ENCODE results near the gene SRCIN1.
A peak's percentile ranks its signal among the peaks of the same experiment; 100 is the strongest.
"Not testable (repeated sequence)": the region's sequence is repeated elsewhere in the genome, so short reads cannot be mapped to it uniquely, and the experiment has no call there.

Gene SRCIN1, protein sequence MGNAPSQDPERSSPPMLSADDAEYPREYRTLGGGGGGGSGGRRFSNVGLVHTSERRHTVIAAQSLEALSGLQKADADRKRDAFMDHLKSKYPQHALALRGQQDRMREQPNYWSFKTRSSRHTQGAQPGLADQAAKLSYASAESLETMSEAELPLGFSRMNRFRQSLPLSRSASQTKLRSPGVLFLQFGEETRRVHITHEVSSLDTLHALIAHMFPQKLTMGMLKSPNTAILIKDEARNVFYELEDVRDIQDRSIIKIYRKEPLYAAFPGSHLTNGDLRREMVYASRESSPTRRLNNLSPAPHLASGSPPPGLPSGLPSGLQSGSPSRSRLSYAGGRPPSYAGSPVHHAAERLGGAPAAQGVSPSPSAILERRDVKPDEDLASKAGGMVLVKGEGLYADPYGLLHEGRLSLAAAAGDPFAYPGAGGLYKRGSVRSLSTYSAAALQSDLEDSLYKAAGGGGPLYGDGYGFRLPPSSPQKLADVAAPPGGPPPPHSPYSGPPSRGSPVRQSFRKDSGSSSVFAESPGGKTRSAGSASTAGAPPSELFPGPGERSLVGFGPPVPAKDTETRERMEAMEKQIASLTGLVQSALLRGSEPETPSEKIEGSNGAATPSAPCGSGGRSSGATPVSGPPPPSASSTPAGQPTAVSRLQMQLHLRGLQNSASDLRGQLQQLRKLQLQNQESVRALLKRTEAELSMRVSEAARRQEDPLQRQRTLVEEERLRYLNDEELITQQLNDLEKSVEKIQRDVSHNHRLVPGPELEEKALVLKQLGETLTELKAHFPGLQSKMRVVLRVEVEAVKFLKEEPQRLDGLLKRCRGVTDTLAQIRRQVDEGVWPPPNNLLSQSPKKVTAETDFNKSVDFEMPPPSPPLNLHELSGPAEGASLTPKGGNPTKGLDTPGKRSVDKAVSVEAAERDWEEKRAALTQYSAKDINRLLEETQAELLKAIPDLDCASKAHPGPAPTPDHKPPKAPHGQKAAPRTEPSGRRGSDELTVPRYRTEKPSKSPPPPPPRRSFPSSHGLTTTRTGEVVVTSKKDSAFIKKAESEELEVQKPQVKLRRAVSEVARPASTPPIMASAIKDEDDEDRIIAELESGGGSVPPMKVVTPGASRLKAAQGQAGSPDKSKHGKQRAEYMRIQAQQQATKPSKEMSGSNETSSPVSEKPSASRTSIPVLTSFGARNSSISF

DNA sequence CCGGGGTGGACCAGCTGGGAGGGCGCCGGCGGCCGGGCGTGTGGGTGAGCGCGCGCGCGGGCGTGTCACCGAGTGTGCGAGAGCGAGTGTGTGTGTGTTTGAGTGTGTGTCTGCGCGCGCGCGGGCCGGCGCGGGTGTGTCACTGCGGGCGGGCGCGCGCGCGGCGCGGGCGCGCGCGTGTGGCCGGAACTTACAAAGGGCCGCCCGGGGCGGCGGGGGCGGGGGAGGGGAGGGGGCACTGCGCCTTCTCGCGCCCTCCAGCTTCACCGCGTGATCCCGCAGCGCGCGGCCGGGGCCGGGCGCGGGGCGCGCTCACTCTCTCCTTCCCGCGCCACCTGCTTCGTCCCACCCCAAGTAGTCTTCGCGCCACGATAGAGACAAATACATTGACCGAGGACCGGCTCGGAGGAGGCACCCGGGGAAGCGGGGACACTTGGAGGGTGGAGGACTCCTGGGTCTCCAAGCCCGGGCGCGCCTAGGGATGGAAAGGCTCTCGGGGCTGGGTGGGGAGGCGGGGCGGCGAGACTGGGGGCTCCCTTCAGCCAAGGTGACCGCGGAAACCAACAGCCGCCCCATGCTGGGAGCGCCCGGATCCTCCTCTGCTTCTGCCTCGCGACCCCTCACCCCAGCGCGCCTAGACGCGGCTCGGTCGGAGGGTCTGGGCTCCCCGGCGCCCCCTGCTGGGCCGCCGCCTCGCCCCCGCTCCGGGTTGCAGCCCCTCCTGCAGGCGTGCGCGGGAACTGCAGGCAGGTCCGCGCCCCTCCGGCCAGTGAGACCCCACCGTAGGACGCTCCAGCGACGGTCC lies at the start of gene SRCIN1:
TSS of gene SRCIN1 (minus strand) at position 112 of the 805 bp plus-strand sequence. CDS start 247 bp downstream, outside the sequence.
- DNase-seq: peak; percentile 94

DNA sequence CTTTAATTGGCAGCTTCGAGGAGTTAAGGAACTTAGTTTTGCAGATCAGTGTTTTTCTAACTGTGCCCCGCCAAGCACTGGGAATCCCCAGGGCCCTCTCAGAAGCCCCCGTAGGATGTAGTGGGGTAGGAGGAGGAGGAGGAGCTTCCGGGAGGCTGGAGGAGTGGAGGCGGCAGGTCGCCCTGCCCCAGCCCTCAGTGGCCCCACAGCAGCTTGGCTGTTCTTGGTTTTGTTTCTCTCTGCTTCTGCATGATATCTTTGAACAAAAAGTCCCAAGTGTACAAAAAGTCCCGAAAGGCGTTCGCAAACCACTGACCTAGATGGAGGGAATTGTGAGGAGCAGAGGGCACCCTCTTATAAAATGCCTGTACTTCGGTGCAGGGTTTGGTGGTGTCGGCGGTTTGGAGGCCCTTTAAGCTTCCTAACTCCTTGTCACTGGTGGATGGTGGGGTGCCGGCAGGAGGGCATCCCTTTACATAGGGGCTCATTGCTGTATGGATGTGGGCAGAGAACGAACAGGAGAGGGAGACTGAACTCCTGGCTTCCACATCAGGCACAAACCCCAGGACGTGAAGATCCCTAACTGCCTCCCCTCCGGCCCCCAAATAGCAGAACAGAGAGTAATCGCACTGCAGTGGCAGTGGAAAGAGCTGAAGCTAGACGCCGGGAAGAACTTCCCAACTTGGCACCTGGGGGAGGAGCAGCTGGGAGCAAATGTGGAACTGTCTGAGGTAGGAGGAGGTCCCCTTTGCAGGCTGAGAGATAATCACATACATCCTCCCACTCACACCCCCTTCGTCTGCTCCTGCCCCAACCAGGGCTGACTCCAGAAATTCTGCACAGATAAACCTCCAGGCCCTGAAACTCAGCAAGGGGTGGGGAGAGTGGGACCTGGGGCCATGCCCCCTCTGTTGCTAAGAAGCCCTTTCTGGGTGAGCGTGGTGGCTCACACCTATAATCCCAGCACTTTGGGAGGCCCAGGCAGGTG lies 49.0 kb upstream of the SRCIN1 start:
- DNase-seq: no peak

DNA sequence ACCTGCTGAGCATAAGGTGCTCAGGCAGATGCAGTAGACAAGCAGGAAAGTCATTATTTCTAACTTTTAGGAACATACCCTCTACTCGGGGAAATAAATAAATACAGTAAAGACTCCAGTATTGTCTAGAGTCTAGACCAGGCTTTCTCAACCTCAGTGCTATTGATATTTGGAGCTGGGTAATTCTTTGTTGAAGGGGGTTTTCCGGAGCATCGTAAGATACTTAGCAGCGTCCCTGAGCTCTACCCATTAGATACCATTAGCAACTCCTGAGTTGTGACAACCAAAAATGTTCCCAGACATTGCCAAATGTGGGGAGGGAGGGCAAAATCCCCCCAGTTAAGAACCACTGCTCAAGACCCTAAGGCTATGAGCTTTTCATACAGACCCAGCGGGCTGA lies 47.9 kb upstream of the SRCIN1 start:
- no peak for DNase-seq

DNA sequence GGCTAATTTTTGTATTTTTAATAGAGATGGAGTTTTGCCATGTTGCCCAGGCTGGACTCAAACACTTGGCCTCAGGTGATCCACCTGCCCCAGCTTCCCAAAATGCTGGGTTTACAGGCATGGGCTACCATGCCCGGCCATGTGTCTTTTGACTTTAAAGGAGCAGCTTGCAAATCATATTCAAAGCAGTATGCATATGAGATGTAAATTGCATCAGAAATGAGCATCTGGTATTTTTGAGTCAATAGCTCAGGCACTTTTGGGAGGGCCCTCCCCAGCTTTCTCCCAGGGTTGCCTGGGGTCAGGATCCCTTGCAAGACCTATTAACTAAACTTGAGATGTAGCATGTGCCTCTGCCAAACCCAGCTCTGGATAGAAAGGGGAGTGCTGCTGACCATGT lies 47.5 kb upstream of the SRCIN1 start:
- DNase-seq: no peak

DNA sequence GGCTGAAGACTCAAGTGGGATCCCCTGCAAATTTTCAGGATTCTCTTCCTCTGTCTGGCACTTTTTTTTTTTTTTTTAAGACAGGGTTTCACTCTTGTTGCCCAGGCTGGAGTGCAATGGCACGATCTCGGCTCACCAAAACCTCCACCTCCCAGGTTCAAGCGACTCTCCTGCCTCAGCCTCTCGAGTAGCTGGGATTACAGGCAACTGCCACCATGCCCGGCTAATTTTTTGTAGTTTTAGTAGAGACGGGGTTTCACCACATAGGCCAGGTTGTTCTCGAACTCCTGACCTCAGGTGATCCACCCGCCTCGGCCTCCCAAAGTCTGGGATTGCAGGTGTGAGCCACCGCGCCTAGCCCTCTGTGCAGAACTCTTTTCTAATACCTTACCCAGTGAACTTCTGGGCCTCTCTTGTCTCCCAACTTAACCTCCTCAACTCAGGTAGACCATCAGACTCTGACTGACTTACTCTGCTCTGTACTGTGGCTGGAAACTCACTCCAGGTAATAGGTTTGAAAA lies 45.0 kb upstream of the SRCIN1 start:
- not testable (repeated sequence) for DNase-seq

DNA sequence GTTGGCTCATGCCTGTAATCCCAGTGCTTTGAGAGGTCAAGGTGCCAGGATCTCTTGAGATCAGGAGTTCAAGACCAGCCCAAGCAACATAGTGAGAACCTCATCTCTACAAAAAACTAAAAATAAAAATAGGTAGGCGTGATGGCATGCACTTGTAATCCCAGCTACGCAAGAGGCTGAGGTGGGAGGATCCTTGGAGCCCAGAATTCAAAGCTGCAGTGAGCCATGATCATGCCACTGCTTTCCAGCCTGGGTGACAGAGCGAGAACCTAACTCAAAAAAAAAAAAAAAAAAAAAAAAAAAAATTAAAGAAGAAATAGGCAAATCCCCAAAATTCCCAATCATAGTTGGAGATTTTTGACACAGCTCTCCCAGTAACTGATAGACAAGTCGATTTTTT lies 32.2 kb upstream of the SRCIN1 start:
- no peak for DNase-seq

DNA sequence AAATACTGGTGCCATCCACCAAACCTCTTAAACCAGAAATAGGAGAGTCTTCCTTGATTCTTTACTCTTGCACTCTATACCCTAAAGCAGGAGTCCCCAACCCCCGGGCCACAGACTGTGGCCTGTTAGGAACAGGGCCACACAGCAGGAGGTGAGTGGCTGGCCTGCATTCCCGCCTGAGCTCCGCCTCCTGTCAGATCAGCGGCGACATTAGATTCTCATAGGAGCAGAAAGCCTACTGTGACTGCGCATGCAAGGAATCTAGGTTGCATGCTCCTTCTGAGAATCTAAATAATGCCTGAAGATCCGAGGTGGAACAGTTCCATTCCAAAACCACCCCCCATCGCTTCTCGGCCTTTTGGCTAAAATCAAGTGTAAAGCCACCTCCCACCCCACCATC lies 30.3 kb upstream of the SRCIN1 start:
- DNase-seq: no peak

DNA sequence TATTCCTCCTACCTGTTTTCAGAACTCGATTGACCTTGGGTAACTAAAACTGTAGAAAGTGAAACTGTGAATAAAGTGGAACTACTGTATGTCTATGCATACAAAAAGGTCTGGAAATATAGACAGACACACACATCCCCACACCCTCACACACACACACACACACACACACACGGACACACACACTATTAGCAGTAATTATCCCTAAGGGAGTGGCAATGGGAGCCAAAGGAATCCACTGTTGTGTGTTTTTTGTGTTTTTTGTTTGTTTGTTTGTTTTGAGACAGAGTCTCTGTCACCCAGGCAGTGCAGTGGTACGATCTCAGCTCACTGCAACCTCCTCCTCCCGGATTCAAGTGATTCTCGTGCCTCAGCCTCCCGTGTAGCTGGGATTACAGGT lies 26.6 kb upstream of the SRCIN1 start:
- DNase-seq: no peak

DNA sequence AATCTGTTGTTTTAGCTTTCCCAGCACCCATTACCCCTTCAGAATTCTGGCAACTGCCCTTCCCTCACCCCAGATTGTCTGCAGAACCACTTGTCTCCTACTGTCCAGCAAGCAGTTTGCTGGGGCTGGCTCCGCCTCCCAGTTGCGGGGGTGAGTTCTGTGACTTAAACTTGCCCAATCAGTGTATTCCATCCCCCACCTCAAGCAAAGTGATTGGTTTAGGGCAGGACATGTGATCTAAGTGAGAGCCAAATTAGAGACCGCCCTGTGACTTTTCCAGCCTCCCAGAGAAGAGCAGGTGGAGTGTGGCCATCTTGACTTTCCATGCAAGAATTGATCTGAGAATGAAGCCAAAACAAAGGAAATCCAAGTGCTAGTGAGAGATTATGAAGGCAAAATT lies 22.7 kb upstream of the SRCIN1 start:
- DNase-seq: peak; percentile 59

DNA sequence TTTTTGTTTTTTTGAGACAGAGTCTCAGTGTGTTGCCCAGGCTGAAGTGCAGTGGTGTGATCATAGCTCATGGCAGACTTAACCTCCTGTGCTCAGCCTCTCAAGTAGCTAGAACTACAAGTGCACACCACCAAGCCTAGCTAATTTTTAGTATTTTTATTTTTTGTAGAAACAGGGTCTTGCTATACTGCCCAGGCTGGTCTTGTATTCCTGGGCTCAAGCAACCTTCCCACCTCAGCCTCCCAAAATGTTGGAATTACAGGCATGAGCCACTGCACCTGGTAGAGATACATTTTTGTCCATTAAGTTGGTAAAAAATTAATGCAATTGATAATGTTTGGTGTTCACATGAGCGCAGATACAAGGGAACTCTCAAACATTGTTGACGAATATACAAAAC lies 22.2 kb upstream of the SRCIN1 start:
- DNase-seq: no peak

DNA sequence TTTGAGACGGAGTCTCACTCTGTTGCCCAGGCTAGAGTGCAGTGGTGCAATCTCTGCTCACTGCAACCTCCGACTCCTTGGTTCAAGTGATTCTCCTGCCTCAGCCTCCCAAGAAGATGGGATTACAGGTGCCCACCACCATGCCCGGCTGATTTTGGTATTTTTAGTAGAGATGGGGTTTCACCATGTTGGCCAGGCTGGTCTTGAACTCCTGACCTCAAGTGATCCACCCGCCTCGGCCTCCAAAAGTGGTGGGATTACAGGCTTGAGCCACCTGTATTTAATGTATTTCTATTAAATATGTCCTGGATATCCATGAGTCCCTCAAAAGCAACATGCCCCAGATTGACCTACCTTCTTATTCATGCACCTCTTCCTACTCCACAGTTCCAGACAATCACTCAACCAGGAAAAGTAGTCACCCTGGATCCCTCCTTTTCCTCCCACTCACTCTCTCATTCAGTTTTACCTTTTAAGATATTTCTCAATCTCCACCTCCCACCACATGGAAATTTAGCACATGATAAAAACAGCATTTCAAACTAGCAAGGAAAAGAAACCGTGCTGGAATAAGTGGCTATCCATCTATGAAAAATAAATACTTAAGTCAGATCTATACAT lies 21.0 kb upstream of the SRCIN1 start:
- DNase-seq: not testable (repeated sequence)

DNA sequence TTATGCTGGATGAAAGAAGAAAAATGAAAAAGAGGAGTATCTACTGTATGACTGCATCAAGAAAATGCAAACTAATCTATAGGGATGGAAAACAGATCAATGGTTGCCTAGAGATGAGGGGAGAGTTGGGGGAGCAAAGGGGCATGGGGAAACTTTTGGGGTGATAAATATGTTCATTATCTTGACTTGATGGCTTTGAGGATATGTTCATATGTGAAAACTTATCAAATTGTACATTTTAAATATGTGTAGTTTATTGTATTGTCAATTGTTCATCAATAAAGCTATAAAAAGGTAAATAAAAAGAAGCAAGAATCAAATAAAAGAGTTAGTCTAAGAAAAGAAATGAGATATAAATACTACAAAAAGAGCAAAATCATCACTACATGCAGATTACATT lies 19.7 kb upstream of the SRCIN1 start:
- DNase-seq: no peak

DNA sequence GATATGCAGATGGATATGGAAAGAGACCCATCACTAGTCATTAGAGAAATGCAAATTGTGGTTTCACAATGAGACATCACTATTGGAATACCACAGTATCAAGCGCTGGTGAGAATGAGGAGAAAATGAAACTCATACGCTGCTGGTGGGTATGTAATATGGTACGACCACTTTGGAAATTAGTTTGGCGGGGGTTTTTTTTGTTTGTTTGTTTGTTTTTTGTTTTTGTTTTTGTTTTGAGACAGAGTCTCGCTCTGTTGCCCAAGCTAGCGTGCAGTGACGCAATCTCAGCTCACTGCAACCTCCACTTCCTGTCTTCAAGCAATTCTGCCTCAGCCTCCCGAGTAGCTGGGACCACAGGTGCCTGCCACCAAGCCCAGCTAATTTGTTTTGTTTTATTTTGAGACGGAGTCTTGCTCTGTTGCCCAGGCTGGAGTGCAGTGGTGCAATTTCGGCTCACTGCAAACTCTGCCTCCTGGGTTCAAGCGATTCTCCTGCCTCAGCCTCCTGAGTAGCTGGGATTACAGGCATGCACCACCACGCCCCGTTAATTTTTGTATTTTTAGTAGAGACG lies 19.1 kb upstream of the SRCIN1 start:
- DNase-seq: not testable (repeated sequence)

DNA sequence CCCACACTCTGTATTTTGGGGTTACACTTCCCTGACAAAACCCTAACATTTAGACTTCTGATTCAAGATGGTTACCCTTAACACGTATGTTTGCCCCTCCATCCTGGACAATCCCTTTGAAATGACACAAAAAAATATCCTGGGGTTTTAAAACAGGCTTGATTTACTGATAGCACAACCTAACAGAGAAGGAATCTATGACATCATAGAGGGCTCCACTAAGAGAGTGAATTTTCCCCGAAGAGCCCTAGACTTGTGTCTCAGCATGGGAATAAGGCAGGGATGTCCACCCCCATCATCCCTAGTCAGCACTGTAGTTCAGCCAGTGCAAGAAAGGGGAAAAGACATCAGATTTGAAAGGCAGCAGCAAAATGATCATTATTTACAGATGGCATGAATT lies 15.8 kb upstream of the SRCIN1 start:
- no peak for DNase-seq

DNA sequence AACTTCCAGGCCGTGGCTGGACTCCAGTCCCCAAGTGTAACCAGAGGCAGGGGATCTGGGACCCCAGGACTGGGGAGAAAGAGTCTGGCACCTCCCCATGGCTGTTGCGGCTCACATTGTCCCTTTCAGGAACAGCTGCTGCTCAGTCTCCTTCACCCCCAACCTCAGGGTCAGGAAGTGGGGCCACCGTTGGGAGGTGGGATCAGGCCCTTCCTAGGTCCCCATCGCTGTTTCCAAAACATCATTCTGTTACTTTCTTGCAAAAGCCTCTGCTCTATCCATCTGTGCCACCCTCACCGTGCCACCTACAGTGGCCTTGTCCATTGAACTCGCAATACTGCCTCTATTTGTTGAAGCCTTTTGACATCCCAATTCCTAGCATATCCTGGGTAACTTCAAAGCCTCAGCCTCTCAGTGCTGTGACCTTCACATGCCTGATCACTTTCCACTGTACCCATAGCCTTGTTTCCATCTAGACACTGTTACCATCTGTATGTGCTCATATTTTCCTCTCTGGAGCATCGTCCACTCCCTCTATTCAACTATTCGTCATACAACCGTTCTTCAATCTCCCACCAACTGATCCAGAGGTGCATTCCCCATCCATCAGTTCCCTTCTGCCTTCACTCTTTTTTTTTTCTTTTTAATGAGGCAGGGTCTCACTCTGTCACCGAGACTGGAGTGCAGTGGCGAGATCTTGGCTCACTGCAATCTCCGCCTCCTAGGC lies 15.0 kb upstream of the SRCIN1 start:
- DNase-seq: no peak

DNA sequence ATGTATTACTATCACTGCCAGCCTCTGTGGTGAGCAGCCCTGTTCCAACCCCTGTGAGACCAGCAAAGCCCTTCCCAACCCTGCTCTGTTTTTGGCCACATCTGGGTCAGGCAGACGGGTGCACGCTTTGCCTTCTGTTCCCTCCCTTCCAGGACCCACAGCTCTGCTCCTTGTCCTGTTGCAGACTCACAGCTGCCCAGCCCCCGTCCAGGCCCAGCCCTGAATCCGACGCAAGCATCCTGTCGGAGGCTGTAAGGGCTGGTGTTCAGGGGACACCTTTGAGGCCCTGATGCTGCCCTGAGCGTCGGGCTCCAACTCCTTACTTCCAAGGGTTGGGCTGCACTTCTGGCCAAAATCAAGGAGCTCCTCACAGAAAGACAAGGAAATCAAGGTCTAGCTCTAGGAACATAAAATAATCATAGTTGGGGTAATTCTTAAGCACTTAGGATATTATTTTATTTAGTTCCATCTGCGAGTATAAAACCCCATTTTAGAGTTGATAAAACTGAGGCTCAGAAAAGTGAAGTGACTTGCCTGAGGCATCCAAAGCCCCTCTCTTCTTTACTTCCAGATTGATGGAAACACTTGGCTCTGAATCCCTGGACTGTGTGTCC lies 14.3 kb upstream of the SRCIN1 start:
- DNase-seq: no peak

DNA sequence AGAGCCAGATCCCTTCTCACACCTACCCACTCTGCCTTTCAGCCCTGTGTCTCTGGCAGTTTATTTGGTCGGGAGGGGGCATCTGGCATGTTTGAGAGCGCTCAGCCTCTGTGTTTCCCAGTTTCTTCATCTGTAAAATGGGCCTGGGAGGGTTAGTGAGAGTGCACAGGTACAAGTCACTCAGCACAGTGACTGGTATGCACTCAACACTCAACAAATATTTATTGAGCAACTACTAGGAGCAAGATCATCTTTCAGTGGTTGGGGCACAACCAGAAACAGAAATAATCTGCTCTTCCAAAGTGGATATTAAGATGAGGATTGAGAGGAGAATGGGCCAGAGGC lies 13.7 kb upstream of the SRCIN1 start:
- no peak for DNase-seq

DNA sequence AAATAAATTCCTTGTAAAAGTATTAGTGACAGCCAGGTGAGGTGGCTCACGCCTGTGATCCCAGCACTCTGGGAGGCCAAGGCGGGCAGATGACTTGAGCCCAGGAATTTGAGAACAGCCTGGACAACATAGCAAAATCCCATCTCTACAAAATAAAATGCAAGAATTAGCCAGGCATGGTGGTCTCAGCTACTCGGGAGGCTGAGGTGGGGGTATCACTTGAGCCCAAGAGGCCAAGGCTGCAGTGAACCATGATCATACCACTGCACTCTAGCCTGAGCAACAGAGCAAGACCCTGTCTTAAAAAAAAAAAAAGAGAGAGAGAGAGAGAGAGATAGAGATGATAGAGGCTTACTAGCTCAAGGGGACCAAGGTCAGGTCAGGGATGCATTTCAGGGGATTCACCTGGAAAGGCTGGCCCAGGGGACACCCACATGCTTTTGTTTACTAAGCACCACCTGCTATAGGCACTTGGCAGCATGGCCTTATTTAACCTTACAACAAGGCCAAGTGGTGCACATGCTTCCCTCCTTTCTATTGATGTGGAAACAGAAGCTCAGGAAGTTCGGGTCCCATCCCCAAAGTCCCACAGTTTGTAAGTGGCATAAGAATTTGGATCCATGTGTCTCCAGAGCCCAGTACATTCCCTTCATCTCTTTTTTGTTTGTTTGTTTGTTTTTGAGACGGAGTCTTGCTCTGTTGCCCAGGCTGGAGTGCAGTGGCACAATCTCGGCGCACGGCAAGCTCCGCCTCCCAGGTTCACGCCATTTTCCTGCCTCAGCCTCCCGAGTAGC lies 12.4 kb upstream of the SRCIN1 start:
- peak; percentile 39 for DNase-seq
